KMS-11 (cell line): ENCODE results near the gene XRCC4.
"Not testable (repeated sequence)": the region's sequence is repeated elsewhere in the genome, so short reads cannot be mapped to it uniquely, and the experiment has no call there.

Experiments
- H2AFZ ChIP-seq: fragments of 200-600 bp; sonication (generic); 2 replicates; pipeline ENCODE4 v1.6.1; 2016; ENCODE audit warnings: antibody characterized with exemption, mixed run types, low read depth
- H3K27ac ChIP-seq: fragments of 200-600 bp; sonication (generic); 2 replicates; pipeline ENCODE4 v1.6.1; 2016; ENCODE audit warnings: mild to moderate bottlenecking, mixed run types
- H3K27me3 ChIP-seq: fragments of 200-600 bp; sonication (generic); 2 replicates; pipeline ENCODE4 v1.6.1; 2017; ENCODE audit warnings: mild to moderate bottlenecking, low read depth, mixed run types, moderate library complexity; ENCODE audit not compliant: insufficient read depth
- H3K36me3 ChIP-seq: fragments of 200-600 bp; sonication (generic); 2 replicates; pipeline ENCODE4 v1.6.1; 2017; ENCODE audit warnings: mild to moderate bottlenecking, mixed run types; ENCODE audit not compliant: insufficient read depth
- H3K4me1 ChIP-seq: fragments of 200-600 bp; sonication (generic); 2 replicates; pipeline ENCODE4 v1.6.1; 2016; ENCODE audit warnings: mild to moderate bottlenecking, low read depth, mixed run types; ENCODE audit not compliant: poor library complexity, severe bottlenecking
- H3K4me2 ChIP-seq: fragments of 200-600 bp; sonication (generic); 2 replicates; pipeline ENCODE4 v1.7.0; 2016; ENCODE audit warnings: mild to moderate bottlenecking, mixed run types
- H3K4me3 ChIP-seq: fragments of 200-600 bp; sonication (generic); IDR thresholded peaks from 2 replicates; pipeline ENCODE4 v1.6.1; 2017; ENCODE audit warnings: low read depth, low read length, mixed read lengths; ENCODE audit not compliant: insufficient read depth
- H3K79me2 ChIP-seq: fragments of 200-600 bp; sonication (generic); 2 replicates; pipeline ENCODE4 v1.6.1; 2016; ENCODE audit warnings: low read depth, mixed run types; ENCODE audit not compliant: insufficient read depth
- H3K9ac ChIP-seq: fragments of 200-600 bp; sonication (generic); 2 replicates; pipeline ENCODE4 v1.6.1; 2016; ENCODE audit warnings: mild to moderate bottlenecking, mixed run types
- H4K20me1 ChIP-seq: fragments of 200-600 bp; sonication (generic); 2 replicates; pipeline ENCODE4 v1.6.1; 2016; ENCODE audit warnings: mild to moderate bottlenecking, mixed run types; ENCODE audit not compliant: insufficient read depth
- TF ChIP-seq, protein P1 (sequence below): fragments of 200-600 bp; sonication (generic); conservative IDR thresholded peaks from 2 replicates; pipeline ENCODE4 v1.6.1; 2017; ENCODE audit warnings: low read depth, mild to moderate bottlenecking, antibody characterized with exemption, low read length, moderate library complexity, mixed read lengths

XRCC4 gene

DNA sequence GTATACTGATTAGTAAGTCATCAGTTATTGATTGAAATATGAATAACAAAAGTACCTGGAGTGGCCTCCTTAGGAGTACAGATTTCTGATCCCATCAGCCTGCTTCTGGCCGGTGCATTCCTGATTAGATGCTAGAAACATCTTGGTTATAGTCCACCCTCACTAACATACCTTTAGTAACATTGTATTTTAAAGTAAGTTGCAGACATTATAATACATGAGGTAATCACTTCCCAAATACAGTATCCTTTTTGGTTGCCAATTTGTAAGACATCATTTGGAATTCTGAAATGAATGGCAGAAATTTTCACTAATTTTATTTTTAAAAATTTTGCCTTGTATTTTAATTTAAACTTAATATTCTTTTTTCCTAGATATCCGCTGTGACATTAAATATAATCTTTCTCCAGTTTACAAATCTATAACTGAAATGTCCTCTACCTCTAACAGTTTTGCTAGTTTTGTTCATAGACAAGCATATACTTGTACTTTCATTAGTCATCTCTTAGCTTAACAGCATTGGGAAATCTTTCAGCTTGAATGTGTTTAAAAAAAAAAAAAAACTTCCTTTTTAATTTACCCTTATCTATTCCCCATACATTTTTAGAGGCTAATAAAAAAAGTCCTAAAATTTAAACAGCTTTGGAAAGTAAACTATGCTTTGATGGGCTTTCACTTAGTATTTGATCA is 178.9 kb downstream of the XRCC4 start:
- H3K9ac ChIP-seq: no peak overlapping the region
- no peak overlapping the region for H3K4me2 ChIP-seq
- TF ChIP-seq, protein P1, sequence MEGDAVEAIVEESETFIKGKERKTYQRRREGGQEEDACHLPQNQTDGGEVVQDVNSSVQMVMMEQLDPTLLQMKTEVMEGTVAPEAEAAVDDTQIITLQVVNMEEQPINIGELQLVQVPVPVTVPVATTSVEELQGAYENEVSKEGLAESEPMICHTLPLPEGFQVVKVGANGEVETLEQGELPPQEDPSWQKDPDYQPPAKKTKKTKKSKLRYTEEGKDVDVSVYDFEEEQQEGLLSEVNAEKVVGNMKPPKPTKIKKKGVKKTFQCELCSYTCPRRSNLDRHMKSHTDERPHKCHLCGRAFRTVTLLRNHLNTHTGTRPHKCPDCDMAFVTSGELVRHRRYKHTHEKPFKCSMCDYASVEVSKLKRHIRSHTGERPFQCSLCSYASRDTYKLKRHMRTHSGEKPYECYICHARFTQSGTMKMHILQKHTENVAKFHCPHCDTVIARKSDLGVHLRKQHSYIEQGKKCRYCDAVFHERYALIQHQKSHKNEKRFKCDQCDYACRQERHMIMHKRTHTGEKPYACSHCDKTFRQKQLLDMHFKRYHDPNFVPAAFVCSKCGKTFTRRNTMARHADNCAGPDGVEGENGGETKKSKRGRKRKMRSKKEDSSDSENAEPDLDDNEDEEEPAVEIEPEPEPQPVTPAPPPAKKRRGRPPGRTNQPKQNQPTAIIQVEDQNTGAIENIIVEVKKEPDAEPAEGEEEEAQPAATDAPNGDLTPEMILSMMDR: no peak
- no peaks in the 10 kb centered on the region for H3K36me3 ChIP-seq
- no peak overlapping the region for H3K4me3 ChIP-seq
- no peaks in the 10 kb centered on the region for H4K20me1 ChIP-seq
- no peaks in the 10 kb centered on the region for H3K4me1 ChIP-seq
- H3K27me3 ChIP-seq: no peaks in the 10 kb centered on the region
- no peak overlapping the region for H2AFZ ChIP-seq
- no peaks in the 10 kb centered on the region for H3K79me2 ChIP-seq
- no peak overlapping the region for H3K27ac ChIP-seq

DNA sequence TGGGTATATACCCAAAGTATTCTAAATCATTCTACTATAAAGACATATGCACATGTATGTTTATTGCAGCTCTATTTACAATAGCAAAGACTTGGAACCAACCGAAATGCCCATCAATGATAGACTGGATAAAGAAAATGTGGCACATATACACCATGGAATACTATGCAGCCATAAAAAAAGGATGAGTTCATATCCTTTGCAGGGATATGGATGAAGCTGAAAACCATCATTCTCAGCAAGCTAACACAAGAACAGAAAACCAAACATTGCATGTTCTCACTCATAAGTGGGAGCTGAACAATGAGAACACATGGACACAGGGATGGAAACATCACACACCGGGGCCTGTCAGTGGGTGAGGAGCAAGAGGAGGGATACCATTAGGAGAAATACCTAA is 180.3 kb downstream of the XRCC4 start:
- H4K20me1 ChIP-seq, H3K9ac ChIP-seq, H3K79me2 ChIP-seq, H3K27ac ChIP-seq, H3K4me1 ChIP-seq, H3K4me3 ChIP-seq, H3K4me2 ChIP-seq, H2AFZ ChIP-seq, H3K36me3 ChIP-seq, H3K27me3 ChIP-seq: not testable (repeated sequence)

DNA sequence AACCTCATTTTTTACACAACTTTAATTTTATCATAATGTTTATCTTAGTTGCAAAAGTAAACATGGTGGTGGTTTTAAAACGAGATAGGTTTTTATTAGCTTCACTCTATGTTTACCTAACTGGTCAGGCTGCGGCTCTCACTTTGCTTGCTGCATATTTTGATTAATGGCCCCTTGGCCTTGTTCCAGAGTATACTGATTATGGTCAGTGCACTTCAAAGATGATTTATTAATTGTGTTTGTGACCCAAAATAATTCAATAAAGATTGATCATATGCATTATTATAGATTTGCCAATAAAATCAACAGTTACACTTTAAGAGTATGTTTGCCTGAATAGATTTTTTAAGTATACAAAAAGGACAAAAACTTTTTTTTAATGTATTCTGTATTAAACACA is 188.0 kb downstream of the XRCC4 start:
- Histone ChIP-seq H3K9ac (no peak overlapping the region), H4K20me1 (no peaks in the 10 kb centered on the region), H3K27ac (no peak overlapping the region), H3K4me1 (no peaks in the 10 kb centered on the region), H3K27me3 (no peaks in the 10 kb centered on the region), H3K79me2 (no peaks in the 10 kb centered on the region), H2AFZ (no peak overlapping the region), H3K36me3 (no peaks in the 10 kb centered on the region), H3K4me3 (no peak overlapping the region), H3K4me2 (no peak overlapping the region)
- TF ChIP-seq, protein P1: no peak

DNA sequence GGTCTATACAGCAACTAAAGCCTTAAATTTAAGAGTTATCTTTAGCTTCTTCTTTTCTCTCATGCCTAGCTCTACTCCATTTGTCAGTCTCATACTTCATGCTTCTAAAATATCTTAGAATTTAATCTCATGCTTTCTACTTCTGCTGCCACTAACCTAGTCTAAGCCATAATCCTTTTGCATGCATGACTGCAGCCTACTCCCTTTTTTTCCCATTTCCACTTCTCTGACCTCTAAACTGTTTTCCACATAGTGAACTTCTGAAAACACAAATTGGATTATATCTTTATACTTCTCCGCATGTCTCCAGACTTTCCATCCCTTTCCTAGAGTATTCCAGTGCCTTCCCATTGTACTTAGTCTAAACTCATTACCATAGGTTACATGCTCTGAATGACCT is 193.0 kb downstream of the XRCC4 start:
- no peak overlapping the region for H3K4me3 ChIP-seq
- TF ChIP-seq, protein P1: no peak
- no peaks in the 10 kb centered on the region for H4K20me1 ChIP-seq

DNA sequence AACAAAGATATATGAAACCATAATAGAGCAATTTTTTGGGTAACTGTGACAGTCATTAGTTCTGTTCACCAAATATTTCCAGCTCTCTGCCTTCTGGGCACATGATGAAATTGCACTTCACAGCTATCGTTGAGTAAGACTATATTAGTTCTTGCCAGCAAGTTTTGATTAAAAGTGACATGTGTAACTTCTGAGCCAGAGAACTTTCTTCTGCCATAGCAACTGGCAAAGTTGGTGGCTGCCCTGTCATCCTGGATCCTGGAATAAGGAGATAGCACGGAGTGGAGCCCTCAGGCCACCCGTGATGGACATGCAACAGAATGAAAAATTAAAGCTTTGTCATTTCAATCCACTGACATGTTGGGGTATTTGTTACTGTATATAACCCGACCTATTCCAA is 199.8 kb downstream of the XRCC4 start:
- no peak overlapping the region for H3K4me3 ChIP-seq
- H3K79me2 ChIP-seq: no peaks in the 10 kb centered on the region
- no peak overlapping the region for H2AFZ ChIP-seq
- no peaks in the 10 kb centered on the region for H4K20me1 ChIP-seq
- H3K9ac ChIP-seq: no peak overlapping the region
- no peaks in the 10 kb centered on the region for H3K36me3 ChIP-seq
- H3K27me3 ChIP-seq: no peaks in the 10 kb centered on the region
- no peak overlapping the region for H3K4me2 ChIP-seq
- H3K27ac ChIP-seq: no peak overlapping the region
- TF ChIP-seq, protein P1: no peak
- no peaks in the 10 kb centered on the region for H3K4me1 ChIP-seq

More for the DNA sequence above, 193.0 kb downstream of the XRCC4 start:
- no peak overlapping the region for H3K27ac ChIP-seq
- H3K4me1 ChIP-seq: no peaks in the 10 kb centered on the region
- H3K27me3 ChIP-seq: no peaks in the 10 kb centered on the region
- no peak overlapping the region for H3K4me2 ChIP-seq
- H3K79me2 ChIP-seq: no peaks in the 10 kb centered on the region
- H3K36me3 ChIP-seq: no peaks in the 10 kb centered on the region
- no peak overlapping the region for H3K9ac ChIP-seq
- no peak overlapping the region for H2AFZ ChIP-seq
